SK-N-SH (cell line): ENCODE results near the gene FZD10. TPM values are rescaled to one million over a fixed set of nuclear protein-coding genes. Genes with fewer than 3 reads are reported as not detected.

ENCODE experiments used
- CTCF ChIA-PET: fragments of 300-600, 350-600 bp; formaldehyde crosslinking; extraction: SDS; loops from one replicate; lab custom pipeline; 2021; lab: Yijun Ruan, JAX
- POLR2A ChIA-PET: fragments of 350-600 bp; sonication (Branson Sonifier 250); formaldehyde crosslinking; extraction: SDS; loops from one replicate; lab custom pipeline; 2020; ENCODE audit warnings: antibody characterized with exemption, inconsistent platforms; lab: Yijun Ruan, JAX
- DNase-seq: peaks from one replicate; pipeline ENCODE4 v3.0.0; 2012
- H2AFZ ChIP-seq: fragments of 200-600 bp; sonication (generic); 2 replicates; pipeline ENCODE4 v1.8.1; 2016; ENCODE audit warnings: antibody characterized with exemption, mild to moderate bottlenecking, low read depth
- H3F3A ChIP-seq: fragments of 200-600 bp; sonication (generic); replicated peaks from 2 replicates; pipeline ENCODE3; 2016; ENCODE audit warnings: antibody characterized with exemption, mild to moderate bottlenecking; ENCODE audit not compliant: insufficient read depth
- H3K27ac ChIP-seq, 2 experiments: fragments of 200-500 bp in 1 of 2; fragments of 200-600 bp in 1 of 2; sonication (Bioruptor generic) in 1 of 2; sonication (generic), shearing (Covaris generic) in 1 of 2; 2 replicates each; pipeline versions ENCODE4 v1.5.1 to v1.6.1; 2014 to 2016; ENCODE audit warnings: low read depth in 2 of 2, inconsistent platforms in 1 of 2, low read length in 1 of 2, mild to moderate bottlenecking in 1 of 2, mixed read lengths in 1 of 2
- H3K27me3 ChIP-seq: fragments of 200-600 bp; sonication (generic), shearing (Covaris generic); 2 replicates; pipeline ENCODE4 v1.6.1; 2016; ENCODE audit warnings: mixed run types; ENCODE audit not compliant: insufficient read depth
- H3K36me3 ChIP-seq, 2 experiments: fragments of 200-500 bp in 1 of 2; fragments of 200-600 bp in 1 of 2; sonication (Bioruptor generic) in 1 of 2; sonication (generic) in 1 of 2; replicated peaks in 1 of 2; 2 replicates each; pipeline versions ENCODE3 to v1.5.1; 2014 to 2016; ENCODE audit warnings: low read length in 1 of 2, mild to moderate bottlenecking in 1 of 2; ENCODE audit not compliant: insufficient read depth in 2 of 2, control insufficient read depth in 1 of 2
- H3K4me1 ChIP-seq, 2 experiments: fragments of 200-500 bp in 1 of 2; fragments of 200-600 bp in 1 of 2; sonication (Bioruptor generic) in 1 of 2; sonication (generic), shearing (Covaris generic) in 1 of 2; 2 replicates each; pipeline versions ENCODE4 v1.5.1 to v1.6.1; 2014 to 2016; ENCODE audit warnings: low read depth in 1 of 2, low read length in 1 of 2, mixed run types in 1 of 2; ENCODE audit not compliant: insufficient read depth in 2 of 2, control insufficient read depth in 1 of 2
- H3K4me2 ChIP-seq: fragments of 200-600 bp; sonication (generic), shearing (Covaris generic); 2 replicates; pipeline ENCODE4 v1.6.1; 2017; ENCODE audit warnings: mixed run types
- H3K4me3 ChIP-seq, 2 experiments: fragments of 200-500 bp in 1 of 2; fragments of 200-600 bp in 1 of 2; sonication (Bioruptor generic) in 1 of 2; sonication (generic), shearing (Covaris generic) in 1 of 2; 2 replicates each; pipeline versions ENCODE4 v1.5.1 to v1.8.1; 2014 to 2016; ENCODE audit warnings: low read depth in 2 of 2, inconsistent platforms in 1 of 2, low read length in 1 of 2, mild to moderate bottlenecking in 1 of 2, mixed read lengths in 1 of 2, moderate library complexity in 1 of 2
- H3K79me2 ChIP-seq: fragments of 200-600 bp; sonication (generic); 2 replicates; pipeline ENCODE4 v1.8.1; 2017; ENCODE audit warnings: mild to moderate bottlenecking; ENCODE audit not compliant: insufficient read depth
- H3K9ac ChIP-seq: fragments of 200-600 bp; sonication (generic); 2 replicates; pipeline ENCODE4 v1.6.1; 2017; ENCODE audit warnings: mixed run types
- H3K9me2 ChIP-seq: fragments of 200-600 bp; sonication (generic); 2 replicates; pipeline ENCODE4 v1.6.1; 2017; ENCODE audit warnings: mixed run types
- H3K9me3 ChIP-seq: fragments of 200-600 bp; sonication (generic); 2 replicates; pipeline ENCODE4 v1.6.1; 2017; ENCODE audit warnings: mixed run types, mild to moderate bottlenecking, moderate library complexity
- H4K20me1 ChIP-seq: fragments of 200-600 bp; sonication (generic); 2 replicates; pipeline ENCODE4 v1.6.1; 2017; ENCODE audit warnings: mild to moderate bottlenecking, mixed run types; ENCODE audit not compliant: insufficient read depth
- CHD2 ChIP-seq: fragments of 150-350 bp; IDR thresholded peaks from 2 replicates; pipeline ENCODE4 v1.6.1; 2018; ENCODE audit warnings: low read length; ENCODE audit not compliant: partially characterized antibody
- EP300 ChIP-seq, 2 experiments: IDR thresholded peaks; 2 replicates each; pipeline versions ENCODE4 v1.4.0 to v1.6.1; 2012; ENCODE audit warnings: borderline replicate concordance in 1 of 2, low read depth in 1 of 2, low read length in 1 of 2
- EZH2phosphoT487 ChIP-seq: fragments of 200-600 bp; sonication (generic); IDR thresholded peaks from 2 replicates; pipeline ENCODE4 v1.6.1; 2017; ENCODE audit warnings: low read depth, mixed run types, mild to moderate bottlenecking, antibody characterized with exemption, moderate library complexity, borderline replicate concordance
- JUND ChIP-seq: IDR thresholded peaks from 2 replicates; pipeline ENCODE4 v1.4.0; 2012
- MEF2A ChIP-seq: IDR thresholded peaks from 2 replicates; pipeline ENCODE4 v1.4.0; 2012; ENCODE audit warnings: low read depth, borderline replicate concordance
- NRF1 ChIP-seq: IDR thresholded peaks from 2 replicates; pipeline ENCODE4 v1.6.1; 2012; ENCODE audit warnings: low read depth, mild to moderate bottlenecking, low read length
- POLR2AphosphoS5 ChIP-seq: IDR thresholded peaks from 2 replicates; pipeline ENCODE4 v1.6.1; 2012; ENCODE audit warnings: low read depth, low read length
- RAD21 ChIP-seq: IDR thresholded peaks from 2 replicates; pipeline ENCODE4 v1.6.1; 2012; ENCODE audit warnings: mild to moderate bottlenecking, low read length
- RCOR1 ChIP-seq: fragments of 150-350 bp; IDR thresholded peaks from 2 replicates; pipeline ENCODE4 v1.6.1; 2017; ENCODE audit warnings: antibody characterized with exemption, low read length
- RXRA ChIP-seq: IDR thresholded peaks from 2 replicates; pipeline ENCODE4 v1.4.0; 2012; ENCODE audit warnings: low read depth, mild to moderate bottlenecking, borderline replicate concordance
- SIN3A ChIP-seq: IDR thresholded peaks from 2 replicates; pipeline ENCODE4 v1.6.1; 2012; ENCODE audit warnings: low read depth, mild to moderate bottlenecking, low read length, moderate library complexity, borderline replicate concordance
- TEAD4 ChIP-seq: IDR thresholded peaks from 2 replicates; pipeline ENCODE4 v1.4.0; 2012; ENCODE audit warnings: mild to moderate bottlenecking, borderline replicate concordance; ENCODE audit not compliant: insufficient read depth
- YY1 ChIP-seq: IDR thresholded peaks from 2 replicates; pipeline ENCODE4 v1.4.0; 2012; ENCODE audit warnings: low read depth, mild to moderate bottlenecking
- WGBS: methylation state at CpG from one replicate; pipeline ENCODE4 v1.1.6; 2017; ENCODE audit warnings: low lambda C conversion rate; 5-methylcytosine and 5-hydroxymethylcytosine counted together
- polyA plus RNA-seq, 3 experiments: library from polyadenylated mRNA; depleted of rRNA; stranded (reverse); fragments of >200 nt; gene quantifications; 2 replicates each; pipeline ENCODE4 v1.2.3, GENCODE V29; 2012
- TF ChIP-seq, protein P1 (sequence below): fragments of 150-350 bp; IDR thresholded peaks from 2 replicates; pipeline ENCODE4 v1.6.1; 2016; ENCODE audit warnings: mild to moderate bottlenecking, low read depth, low read length
- TF ChIP-seq, protein P2 (sequence below): IDR thresholded peaks from 2 replicates; pipeline ENCODE4; 2012
- TF ChIP-seq, protein P3 (sequence below): fragments of 150-350 bp; IDR thresholded peaks from 2 replicates; pipeline ENCODE4 v1.6.1; 2017; ENCODE audit warnings: antibody characterized with exemption, low read length, low read depth, borderline replicate concordance

The FZD10 gene
- polyA plus RNA-seq, 1 of the 3 experiments (the other 2 are of a cell fraction), result not detected

DNA sequence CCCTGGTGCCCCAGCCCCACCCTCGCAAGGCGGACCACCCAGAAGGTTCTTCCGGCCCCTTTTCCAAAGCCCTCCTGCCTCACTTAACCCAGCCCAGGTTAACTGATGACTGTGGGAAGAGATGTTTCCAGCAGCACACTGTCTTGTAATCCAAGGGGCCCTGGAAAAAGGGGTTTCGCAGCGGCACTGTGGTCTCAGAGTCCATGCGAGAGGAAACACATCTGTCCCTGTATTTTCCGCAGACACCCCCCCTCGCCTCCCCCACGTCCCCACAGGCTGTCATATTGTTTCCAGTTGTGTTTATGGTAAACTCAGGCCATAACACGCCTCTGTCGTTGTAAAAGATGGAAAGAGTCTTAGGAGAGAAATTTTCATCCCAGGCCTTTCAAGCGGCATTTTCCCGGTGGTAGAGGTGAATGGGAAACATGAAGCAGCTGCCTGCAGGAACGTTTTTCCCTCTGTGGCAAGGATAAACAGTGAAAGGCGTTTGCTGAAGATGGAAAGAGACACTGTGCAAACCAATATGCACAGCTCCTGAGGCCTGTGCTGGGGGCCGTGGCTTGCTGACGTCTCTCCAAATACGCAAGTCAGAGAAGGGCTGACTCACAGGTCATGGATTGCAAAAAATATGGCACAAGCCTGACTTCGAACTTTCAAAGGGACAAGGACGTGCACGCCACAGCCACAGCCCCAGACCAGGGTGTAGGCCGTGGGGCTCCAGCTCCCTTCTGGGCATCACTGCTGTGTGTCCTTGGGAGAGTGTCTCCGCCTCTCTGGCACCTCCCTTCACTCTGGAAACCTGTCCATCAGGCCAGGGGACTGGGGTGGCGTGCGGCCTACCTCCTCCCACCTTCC is 22.5 kb upstream of the FZD10 start:
- Histone ChIP-seq H3K79me2 (no peaks in the 10 kb centered on the region), H3K4me3 (no peak overlapping the region), H4K20me1 (no peaks in the 10 kb centered on the region), H3K9me3 (no peaks in the 10 kb centered on the region), H3K27ac (no peak overlapping the region), H3K4me1 (peaks cover 0 to 3% of the 10 kb centered on the region in 2 experiments; a peak in 1 of 4 replicates), H3F3A (peaks cover 6% of the 10 kb centered on the region), H3K27me3 (no peaks in the 10 kb centered on the region), H3K36me3 (no peaks in the 10 kb centered on the region), H3K9me2 (no peaks in the 10 kb centered on the region), H3K9ac (no peak overlapping the region), H3K4me2 (no peak overlapping the region), H2AFZ (no peak overlapping the region)
- DNase-seq, result no peak
- ChIA-PET POLR2A (no interaction called here), CTCF (interaction anchor here (0.9 to 2.1 kb wide), 2 partner anchors 98 to 114 kb away, joined by 3 to 8 read pairs; no protein-coding TSS in a partner anchor)
- TF ChIP-seq, protein P1, sequence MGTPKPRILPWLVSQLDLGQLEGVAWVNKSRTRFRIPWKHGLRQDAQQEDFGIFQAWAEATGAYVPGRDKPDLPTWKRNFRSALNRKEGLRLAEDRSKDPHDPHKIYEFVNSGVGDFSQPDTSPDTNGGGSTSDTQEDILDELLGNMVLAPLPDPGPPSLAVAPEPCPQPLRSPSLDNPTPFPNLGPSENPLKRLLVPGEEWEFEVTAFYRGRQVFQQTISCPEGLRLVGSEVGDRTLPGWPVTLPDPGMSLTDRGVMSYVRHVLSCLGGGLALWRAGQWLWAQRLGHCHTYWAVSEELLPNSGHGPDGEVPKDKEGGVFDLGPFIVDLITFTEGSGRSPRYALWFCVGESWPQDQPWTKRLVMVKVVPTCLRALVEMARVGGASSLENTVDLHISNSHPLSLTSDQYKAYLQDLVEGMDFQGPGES, result no peak
- TF ChIP-seq RXRA, result no peak
- no peak for TF ChIP-seq CHD2
- TF ChIP-seq RCOR1, result no peak
- no peak for TF ChIP-seq SIN3A
- 50% methylated on average over 25 of the region's 25 CpGs for WGBS

DNA sequence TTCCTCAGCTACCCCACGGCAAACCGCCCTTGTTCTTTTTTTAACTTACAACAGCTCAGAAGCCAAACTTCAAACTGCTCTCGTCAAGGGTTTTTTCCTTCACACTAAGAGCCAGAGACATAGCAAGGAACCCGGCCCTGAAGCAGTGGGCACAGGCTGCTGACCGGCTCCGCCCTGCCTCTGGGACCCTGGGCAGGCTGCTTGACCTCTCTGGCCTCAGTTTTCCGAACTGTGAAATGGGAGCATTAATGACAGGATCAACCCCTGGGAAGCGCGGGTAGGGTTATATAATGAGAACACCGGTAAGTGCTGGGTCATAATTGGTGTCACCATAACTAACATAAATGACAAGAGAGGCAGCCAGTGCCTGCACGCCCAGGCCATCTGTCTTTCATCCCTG is 21.2 kb upstream of the FZD10 start:
- H3K4me1 ChIP-seq, result peaks cover 0 to 3% of the 10 kb centered on the region in 2 experiments; a peak in 1 of 4 replicates
- no peak for DNase-seq
- H3K79me2 ChIP-seq, result no peaks in the 10 kb centered on the region
- no peaks in the 10 kb centered on the region for H3K9me3 ChIP-seq
- H3K4me2 ChIP-seq, result no peak overlapping the region
- no peaks in the 10 kb centered on the region for H3K9me2 ChIP-seq
- no peak overlapping the region for H3K4me3 ChIP-seq
- H3K27me3 ChIP-seq, result no peaks in the 10 kb centered on the region
- H3F3A ChIP-seq, result no peaks in the 10 kb centered on the region
- ChIA-PET CTCF (no interaction called here), POLR2A (no interaction called here)
- 51% methylated on average over 11 of the region's 11 CpGs for WGBS
- H4K20me1 ChIP-seq, result no peaks in the 10 kb centered on the region
- no peak overlapping the region for H2AFZ ChIP-seq
- H3K27ac ChIP-seq, result no peak overlapping the region
- no peak for TF ChIP-seq RAD21
- no peak for TF ChIP-seq YY1
- TF ChIP-seq NRF1, result no peak
- TF ChIP-seq SIN3A, result no peak
- TF ChIP-seq, protein P2, sequence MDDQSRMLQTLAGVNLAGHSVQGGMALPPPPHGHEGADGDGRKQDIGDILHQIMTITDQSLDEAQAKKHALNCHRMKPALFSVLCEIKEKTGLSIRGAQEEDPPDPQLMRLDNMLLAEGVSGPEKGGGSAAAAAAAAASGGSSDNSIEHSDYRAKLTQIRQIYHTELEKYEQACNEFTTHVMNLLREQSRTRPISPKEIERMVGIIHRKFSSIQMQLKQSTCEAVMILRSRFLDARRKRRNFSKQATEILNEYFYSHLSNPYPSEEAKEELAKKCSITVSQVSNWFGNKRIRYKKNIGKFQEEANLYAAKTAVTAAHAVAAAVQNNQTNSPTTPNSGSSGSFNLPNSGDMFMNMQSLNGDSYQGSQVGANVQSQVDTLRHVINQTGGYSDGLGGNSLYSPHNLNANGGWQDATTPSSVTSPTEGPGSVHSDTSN, result no peak
- TF ChIP-seq, protein P3, sequence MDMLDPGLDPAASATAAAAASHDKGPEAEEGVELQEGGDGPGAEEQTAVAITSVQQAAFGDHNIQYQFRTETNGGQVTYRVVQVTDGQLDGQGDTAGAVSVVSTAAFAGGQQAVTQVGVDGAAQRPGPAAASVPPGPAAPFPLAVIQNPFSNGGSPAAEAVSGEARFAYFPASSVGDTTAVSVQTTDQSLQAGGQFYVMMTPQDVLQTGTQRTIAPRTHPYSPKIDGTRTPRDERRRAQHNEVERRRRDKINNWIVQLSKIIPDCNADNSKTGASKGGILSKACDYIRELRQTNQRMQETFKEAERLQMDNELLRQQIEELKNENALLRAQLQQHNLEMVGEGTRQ, result no peak
- TF ChIP-seq POLR2AphosphoS5, result no peak
- no peak for TF ChIP-seq JUND
- no peak for TF ChIP-seq EZH2phosphoT487
- no peak for TF ChIP-seq TEAD4
- no peak for TF ChIP-seq MEF2A
- TF ChIP-seq EP300 (IDR thresholded peaks at IDR 0.05; ENCODE audit: borderline replicate concordance in 1 of 2, low read depth in 1 of 2, low read length in 1 of 2), result no peak
- TF ChIP-seq, all 33 proteins: peak for 0
- H3K36me3 ChIP-seq, result no peaks in the 10 kb centered on the region
- no peak overlapping the region for H3K9ac ChIP-seq
